NCI-H146 treated with DMSO at 0.1 percent for 48 hours (cell line): Measurements from ENCODE around the gene ACTN4.

ENCODE experiments used
- DNase-seq: peaks from one replicate; lab custom pipeline; 2025; ENCODE audit not compliant: unreplicated experiment; lab: John Stamatoyannopoulos, UW

ACTN4 gene

DNA sequence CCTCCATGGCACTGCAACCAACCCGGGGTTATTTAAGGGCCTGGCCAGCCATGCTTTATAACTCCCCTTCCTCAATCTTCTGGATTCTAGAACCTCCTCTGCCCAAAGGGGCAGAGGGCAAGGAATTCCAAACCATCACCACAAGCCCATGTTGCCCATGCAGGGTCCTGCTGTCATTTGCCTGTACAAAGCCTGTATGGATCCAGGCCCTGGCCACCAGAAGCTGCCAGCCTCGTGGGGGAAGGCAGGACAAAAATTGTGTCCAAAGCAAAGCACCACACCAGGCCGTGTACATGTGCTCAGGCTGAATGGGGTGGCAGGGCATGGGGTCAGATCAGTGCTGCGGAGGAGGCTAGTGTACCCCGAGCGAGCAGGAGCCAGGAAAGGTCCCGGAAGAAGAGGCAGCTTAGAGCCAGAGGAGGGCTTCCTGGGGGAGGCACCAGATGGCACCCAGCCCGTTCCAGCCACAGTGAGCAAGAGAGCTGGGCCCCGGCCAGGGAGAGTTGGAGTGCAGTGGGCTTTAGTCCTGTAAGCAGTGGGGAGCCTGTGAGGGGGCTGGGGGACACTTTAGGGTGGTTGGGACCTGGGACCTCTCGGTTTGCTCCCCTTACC, 61.1 kb downstream of the ACTN4 start:
- no peak for DNase-seq

GRCh38 chr19:38709119-38709518, 61.7 kb downstream of the ACTN4 start:
- DNase-seq, result no peak

DNA sequence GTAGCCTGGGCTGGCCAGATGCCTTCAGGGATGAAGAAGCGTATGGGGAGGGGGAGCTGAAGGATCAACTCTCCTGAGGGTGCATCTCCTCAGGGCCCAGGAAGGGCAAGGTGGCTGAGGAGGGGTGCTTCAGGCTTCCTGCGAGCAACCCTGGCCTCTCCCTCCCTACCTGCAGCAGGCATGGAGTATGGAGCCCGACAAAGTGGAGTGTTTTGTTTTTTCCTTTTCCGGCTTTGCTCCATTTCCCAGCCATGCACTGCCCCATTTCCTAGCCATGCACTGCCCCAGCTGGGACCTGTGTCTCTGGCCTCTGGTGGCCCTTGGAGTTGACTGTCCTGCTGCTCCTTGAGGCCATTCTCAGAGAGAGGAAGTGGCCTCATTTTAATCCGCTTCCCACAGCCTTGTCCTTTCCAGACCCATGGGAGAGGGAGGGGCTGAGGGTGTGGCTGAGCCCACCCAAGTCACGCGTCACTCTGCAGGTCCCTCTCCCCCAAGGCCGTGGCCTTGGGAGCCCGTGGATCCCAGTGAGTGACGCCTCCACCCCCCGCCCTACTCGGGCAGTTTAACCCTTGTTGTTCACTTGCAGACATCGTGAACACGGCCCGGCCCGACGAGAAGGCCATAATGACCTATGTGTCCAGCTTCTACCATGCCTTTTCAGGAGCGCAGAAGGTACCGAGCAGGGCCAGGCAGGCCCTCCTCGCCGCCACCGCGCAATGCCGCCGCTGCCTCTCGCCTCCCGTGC, 62.4 kb downstream of the ACTN4 start:
- no peak for DNase-seq

- DNase-seq, result no peak
These were observed 62.9 kb downstream of the ACTN4 start for GRCh38 chr19:38710416-38710702.

GRCh38 chr19:38710928-38711725, 63.7 kb downstream of the ACTN4 start:
- DNase-seq, result no peak

DNA sequence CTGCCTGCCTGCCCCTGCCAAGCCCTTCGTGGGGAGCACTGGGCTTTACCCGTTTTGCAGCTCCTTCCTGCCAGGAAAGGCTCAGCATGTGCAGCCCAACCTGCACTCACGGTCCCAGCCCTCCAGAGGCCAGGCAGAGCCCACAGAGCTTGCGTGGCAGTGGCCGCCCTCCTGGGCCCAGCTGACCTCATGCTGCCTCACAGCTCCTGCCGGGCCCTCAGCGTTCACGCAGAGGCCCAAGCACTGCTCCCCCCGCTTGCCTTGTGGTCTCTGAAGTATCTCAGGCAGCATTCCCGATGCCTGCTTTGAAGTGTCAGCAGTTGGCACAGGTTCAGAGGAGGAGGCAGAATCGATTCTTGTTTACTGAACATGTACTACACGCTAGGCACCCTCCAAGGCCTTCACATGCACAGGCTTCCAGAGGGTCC, 64.3 kb downstream of the ACTN4 start:
- no peak for DNase-seq

DNA sequence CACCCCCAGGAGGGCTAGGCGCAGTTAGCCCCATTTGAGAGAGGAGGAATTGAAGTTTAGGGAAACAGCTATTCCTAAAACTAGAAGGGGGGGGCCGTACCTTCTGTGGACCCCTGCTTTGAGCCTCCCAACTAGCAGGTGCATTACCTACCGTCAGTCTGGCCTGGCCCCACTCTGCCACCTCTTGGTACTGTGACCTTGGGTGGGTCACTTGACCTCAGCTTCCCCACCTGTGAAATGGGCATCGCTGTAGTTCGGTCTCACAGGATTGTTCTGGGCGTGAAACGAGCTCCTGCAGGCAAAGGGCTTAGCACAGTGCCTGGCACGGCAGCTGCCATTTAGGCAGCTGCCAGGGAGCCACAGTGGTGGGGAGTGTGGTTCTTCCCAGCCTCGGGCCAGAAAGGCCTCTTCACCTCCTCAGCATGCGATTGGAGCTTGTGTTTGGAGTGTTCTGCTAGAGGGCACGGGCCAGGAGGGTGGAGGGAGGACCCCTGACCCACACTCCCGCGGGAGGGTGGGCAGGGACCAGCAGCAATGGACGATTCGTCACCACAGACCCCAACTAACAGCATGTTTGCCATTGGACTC, 64.8 kb downstream of the ACTN4 start:
- no peak for DNase-seq

GRCh38 chr19:38713227-38713649, 65.8 kb downstream of the ACTN4 start:
- DNase-seq, result no peak

DNA sequence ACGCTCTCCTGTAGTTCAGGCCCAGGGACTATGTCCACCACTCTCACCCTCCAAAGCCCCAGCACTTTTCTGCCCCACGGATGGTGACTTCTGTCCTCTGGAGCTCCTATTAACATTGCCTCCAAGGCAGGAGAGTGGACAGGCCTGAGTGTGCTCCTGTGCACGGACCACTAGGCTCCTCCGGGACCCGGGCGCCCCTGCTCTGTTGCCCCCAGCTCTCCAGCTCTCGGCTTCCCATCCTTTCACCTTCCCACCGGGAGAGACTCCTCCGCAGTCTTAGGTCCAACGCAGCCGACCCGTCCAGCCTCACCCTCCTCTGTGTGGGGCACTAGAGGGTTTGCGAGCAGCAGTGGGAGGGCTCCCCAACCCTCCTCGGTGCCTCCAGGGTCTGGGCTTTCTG, 66.4 kb downstream of the ACTN4 start:
- no peak for DNase-seq

DNA sequence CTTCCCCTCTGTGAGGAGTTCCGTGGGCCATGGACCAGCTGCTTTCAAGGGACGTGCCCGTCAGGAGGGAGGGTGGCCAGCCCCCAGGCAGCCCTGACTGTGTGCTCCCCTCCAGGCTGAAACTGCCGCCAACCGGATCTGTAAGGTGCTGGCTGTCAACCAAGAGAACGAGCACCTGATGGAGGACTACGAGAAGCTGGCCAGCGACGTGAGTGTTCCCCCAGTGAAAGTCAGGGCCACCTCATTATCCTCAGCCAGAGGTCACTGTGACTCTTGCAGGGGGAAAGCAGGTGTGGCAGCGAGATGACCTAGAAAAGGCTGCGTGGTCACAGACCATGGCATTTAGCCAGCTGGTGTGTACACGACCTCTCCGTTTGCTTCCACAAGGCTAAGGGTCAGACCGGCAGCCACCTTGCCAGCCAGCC, 66.9 kb downstream of the ACTN4 start:
- DNase-seq, result no peak

DNA sequence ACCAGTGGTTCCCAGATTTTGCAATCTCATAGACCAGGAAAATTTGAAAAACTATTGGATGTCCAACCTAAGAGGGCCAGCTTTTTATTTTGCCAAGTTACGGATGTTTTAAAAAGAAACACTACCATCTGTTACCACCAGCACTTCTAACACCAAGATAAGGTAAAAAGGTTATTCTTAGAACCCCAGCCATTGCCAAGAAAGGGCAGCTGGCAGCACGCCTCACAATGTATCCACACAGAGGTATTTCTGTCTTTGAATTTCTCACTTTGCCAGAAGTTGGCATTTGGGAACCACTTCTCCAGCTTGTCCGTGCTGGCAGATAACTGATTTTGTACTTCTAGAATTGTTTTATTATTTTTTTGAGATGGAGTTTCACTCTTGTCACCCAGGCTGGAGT, 68.1 kb downstream of the ACTN4 start:
- no peak for DNase-seq

GRCh38 chr19:38717051-38717450, 69.6 kb downstream of the ACTN4 start:
- DNase-seq, result no peak

GRCh38 chr19:38717855-38718254, 70.4 kb downstream of the ACTN4 start:
- DNase-seq, result no peak

- DNase-seq, result no peak
These were observed 71.5 kb downstream of the ACTN4 start for GRCh38 chr19:38718747-38719543.

DNA sequence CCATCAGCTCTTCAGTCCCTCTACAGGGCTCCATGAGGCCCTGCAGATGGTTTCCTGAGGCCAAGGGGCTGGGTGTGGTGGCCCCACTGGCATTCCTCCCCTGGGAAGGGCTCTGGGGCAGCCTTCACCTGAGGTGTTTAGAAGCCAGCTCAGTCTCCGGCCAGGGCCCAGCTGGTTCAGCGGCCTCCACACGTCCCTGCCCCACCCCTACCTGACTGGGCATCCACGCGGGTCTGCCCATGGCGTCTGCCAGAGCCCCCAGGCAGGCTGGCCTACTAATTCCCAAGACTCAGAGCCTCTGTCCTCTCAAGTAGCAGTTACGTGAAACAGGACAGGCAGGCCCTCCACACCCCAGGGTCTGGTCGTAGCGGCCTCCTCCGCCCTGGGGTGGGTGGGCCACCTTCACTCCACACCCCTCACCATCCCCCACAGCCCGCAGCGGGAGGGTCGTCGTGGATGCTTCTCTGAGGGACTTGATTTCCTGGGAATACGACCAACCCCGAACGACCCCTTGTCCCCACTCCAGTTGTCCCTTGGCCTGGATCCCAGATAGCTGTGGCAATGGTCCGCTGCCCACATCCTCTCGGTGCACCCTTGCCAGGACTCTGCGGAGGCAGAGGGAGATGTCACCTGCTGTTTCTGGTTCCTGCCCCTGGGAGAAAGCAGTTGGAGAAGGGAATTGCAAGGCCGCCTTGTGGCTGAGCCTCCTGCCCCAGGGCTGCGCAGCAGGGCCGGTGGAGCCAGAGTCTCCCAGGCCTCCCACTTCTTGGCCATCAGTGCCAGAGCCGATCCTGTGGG, 72.5 kb downstream of the ACTN4 start:
- no peak for DNase-seq

DNA sequence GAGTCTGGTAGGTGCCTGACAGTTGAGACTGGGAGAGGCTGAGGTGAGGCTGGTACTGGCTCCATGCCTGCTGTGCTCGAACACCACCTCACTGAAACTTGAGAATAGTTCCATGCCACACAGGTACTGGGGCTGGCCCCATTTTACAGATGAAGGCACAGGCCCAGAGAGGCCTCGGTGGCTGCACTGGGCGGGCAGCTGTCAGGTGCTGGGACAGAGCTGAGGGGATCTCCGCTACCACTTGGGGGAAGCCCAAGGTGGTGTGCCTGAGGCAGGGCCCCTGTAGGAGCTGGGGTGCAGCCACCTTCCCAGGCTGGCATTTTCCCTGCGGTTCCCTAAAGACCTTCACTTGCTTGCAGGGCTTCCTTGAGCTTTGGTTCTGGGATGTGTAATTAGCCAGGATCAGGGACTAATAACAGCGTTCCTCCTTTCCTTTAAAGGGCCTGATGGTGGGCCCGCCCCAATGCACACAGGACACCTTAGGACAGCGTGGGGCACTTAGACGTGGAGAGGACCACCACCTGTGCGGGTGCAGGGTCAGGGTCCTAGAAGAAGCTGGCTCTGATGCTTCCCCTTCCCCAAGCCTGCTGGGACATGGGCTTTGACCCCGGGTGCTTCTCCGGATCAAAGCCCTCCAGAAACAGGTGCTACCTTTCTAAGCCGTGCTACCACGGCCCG, 73.2 kb downstream of the ACTN4 start:
- no peak for DNase-seq

- no peak for DNase-seq
These were observed 74.0 kb downstream of the ACTN4 start for GRCh38 chr19:38721496-38721895.

DNA sequence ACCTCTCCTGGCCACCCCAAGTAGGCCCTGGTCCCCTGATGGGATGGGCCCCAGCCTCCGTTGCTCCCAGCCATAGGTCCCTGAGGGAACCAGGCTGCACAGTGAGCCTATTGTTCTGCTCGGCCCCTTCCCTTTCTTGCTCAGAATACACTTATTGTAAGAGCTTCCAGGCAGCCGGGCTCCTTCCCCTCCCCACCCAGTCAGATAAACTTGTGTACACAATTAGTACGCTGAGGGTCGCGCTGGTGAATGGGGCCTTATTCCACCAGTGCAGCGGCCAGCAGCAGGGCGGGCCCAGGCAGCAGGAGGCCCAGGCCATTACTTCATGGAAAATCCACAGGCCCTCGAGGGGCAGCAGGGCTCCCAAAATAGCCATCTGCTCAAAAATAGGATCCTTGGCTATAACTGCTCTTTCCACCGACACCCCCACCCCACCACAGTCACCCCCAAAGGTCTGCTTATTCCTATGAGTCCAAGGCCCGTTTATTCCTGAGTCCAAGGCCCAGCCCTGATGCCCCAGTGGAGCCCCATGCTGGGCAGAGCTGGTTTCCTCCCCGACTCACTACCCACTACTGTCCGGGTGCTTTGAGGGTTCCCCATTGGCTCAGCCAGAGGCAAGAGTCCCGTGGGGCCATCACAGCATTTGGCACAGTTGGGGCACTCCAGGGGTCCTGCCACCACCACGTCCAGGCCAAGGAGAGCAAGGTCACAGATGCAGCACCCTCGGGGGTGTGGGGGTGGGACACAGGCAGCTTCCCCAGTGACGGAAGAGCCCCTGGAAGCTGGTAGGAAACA, 74.7 kb downstream of the ACTN4 start:
- DNase-seq, result no peak
